Gastrocnemius medialis (tissue), 4 donors: ENCODE measurements around the gene SPATA12.

ENCODE experiments used
- CTCF ChIP-seq, 5 experiments: fragments of 450-650 bp in 3 of 5; fragments of 200-600 bp in 2 of 5; sonication (generic) in 2 of 5; IDR thresholded peaks in 4 of 5; conservative IDR thresholded peaks in 1 of 5; 1 replicate in 4 of 5; 2 replicates in 1 of 5; pipeline ENCODE4 v1.5.1; 2016 to 2019; ENCODE audit warnings: antibody characterized with exemption in 5 of 5, mild to moderate bottlenecking in 3 of 5, moderate library complexity in 3 of 5
- POLR2A ChIP-seq, 2 donors: fragments of 450-650 bp; IDR thresholded peaks; one replicate each; pipeline ENCODE4 v1.6.1; 2017; ENCODE audit warnings: antibody characterized with exemption in 2 of 2, mild to moderate bottlenecking in 2 of 2, moderate library complexity in 2 of 2

DNA sequence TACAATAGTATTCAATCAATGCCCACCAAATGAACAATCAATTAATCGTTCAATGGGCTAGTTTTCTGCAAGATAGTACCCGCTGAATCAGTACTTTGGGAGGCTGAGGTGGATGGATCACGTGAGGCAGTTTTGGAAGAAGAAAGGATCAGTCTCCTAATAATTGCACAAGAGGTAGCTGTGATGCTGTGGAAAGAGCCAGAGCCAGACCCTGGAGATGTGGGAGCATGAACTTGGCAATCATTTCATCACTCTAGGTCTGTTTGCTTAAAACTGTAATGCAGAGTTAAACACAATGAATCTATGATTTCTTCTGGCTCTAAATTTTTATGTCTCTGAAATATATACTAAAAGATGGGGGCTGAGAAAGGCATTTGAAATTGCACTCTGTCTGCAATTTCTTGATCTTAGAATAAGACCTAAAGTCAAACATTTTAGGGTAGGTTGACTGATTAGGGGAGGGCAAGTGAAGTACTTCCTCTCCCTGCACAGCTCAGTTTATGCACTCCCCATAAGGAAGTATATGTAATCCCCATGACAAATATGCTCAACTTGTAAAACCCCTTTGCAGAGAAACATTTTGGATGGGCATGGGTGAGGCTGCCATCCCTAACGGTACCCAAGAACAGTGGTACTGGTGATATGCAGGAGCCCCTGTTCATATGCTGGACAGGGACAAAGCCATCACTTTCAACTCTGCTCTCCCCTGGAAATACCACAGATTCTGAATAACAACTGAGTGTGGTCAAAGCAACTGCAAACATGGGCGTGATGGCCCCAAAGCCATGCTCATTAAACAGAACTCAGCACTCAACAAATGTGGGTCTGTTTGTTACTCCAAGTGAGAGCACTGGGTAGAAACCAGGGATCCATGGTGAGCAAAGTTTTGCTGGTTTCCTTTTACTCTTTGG lies 28.6 kb upstream of the SPATA12 start:
- TF ChIP-seq CTCF (IDR thresholded peaks at IDR 0.05 in 4 of 5, conservative IDR thresholded peaks at IDR 0.05 in 1 of 5), result no peak
- TF ChIP-seq POLR2A (IDR thresholded peaks at IDR 0.05), result no peak
